SU-DHL-6 (cell line): ENCODE data around the gene ATF6.

ENCODE experiments used
- H2AFZ ChIP-seq: fragments of 200-600 bp; sonication (generic); 2 replicates; pipeline ENCODE4 v1.6.1; 2014; ENCODE audit warnings: low read depth, mild to moderate bottlenecking, moderate library complexity, mixed read lengths, antibody characterized with exemption, low read length; ENCODE audit not compliant: severe bottlenecking
- H3F3A ChIP-seq: fragments of 200-600 bp; shearing (Covaris generic); 2 replicates; pipeline ENCODE4 v1.6.0; 2016; ENCODE audit warnings: antibody characterized with exemption, mild to moderate bottlenecking; ENCODE audit not compliant: insufficient read depth
- H3K27ac ChIP-seq: fragments of 200-600 bp; sonication (generic); 2 replicates; pipeline ENCODE4 v1.5.1; 2016; ENCODE audit warnings: low read depth, mild to moderate bottlenecking, low read length, moderate library complexity, mixed read lengths
- H3K27me3 ChIP-seq: fragments of 200-600 bp; sonication (generic), shearing (Covaris generic); 2 replicates; pipeline ENCODE4 v1.6.0; 2014; ENCODE audit warnings: mild to moderate bottlenecking, low read length
- H3K36me3 ChIP-seq: fragments of 200-600 bp; sonication (generic); 2 replicates; pipeline ENCODE4 v1.6.1; 2014; ENCODE audit warnings: mild to moderate bottlenecking, low read length, mixed read lengths
- H3K4me2 ChIP-seq: fragments of 300-600, 200-600 bp; shearing (Covaris generic), sonication (generic); 2 replicates; pipeline ENCODE4 v1.6.0; 2014; ENCODE audit warnings: low read length, low read depth, mild to moderate bottlenecking; ENCODE audit not compliant: poor library complexity, severe bottlenecking
- H3K4me3 ChIP-seq: fragments of 200-600 bp; sonication (generic); 2 replicates; pipeline ENCODE4 v1.5.1; 2014; ENCODE audit warnings: antibody characterized with exemption, low read length, mild to moderate bottlenecking, mixed read lengths; ENCODE audit not compliant: insufficient read depth, poor library complexity, severe bottlenecking
- H3K79me2 ChIP-seq: fragments of 200-600 bp; sonication (generic); 2 replicates; pipeline ENCODE4 v1.6.1; 2014; ENCODE audit warnings: mild to moderate bottlenecking, low read length, moderate library complexity; ENCODE audit not compliant: insufficient read depth
- H3K9ac ChIP-seq: fragments of 200-600 bp; sonication (generic); 2 replicates; pipeline ENCODE4 v1.7.0; 2014; ENCODE audit warnings: mild to moderate bottlenecking, low read length
- H3K9me2 ChIP-seq: fragments of 200-600 bp; sonication (generic); replicated peaks from 2 replicates; pipeline ENCODE4 v1.6.1; 2014; ENCODE audit warnings: low read length; ENCODE audit not compliant: insufficient read depth
- H3K9me3 ChIP-seq: fragments of 200-600 bp; sonication (generic); 2 replicates; pipeline ENCODE4 v1.6.1; 2014; ENCODE audit warnings: low read length, mixed read lengths; ENCODE audit not compliant: insufficient read depth
- H4K20me1 ChIP-seq: fragments of 200-600 bp; sonication (generic); 2 replicates; pipeline ENCODE4 v1.6.1; 2014; ENCODE audit warnings: low read depth, mild to moderate bottlenecking, antibody characterized with exemption, low read length, moderate library complexity, mixed read lengths
- CTCF ChIP-seq: fragments of 200-600 bp; sonication (generic); IDR thresholded peaks from one replicate; pipeline ENCODE4 v1.5.1; 2017; ENCODE audit warnings: antibody characterized with exemption, mild to moderate bottlenecking, low read length, moderate library complexity; ENCODE audit not compliant: insufficient read depth, poor library complexity, severe bottlenecking
- EZH2phosphoT487 ChIP-seq: fragments of 200-600 bp; sonication (generic), shearing (Covaris generic); conservative IDR thresholded peaks from 2 replicates; pipeline ENCODE4 v1.6.1; 2018; ENCODE audit warnings: mild to moderate bottlenecking, antibody characterized with exemption, low read length, moderate library complexity, mixed read lengths

ATF6 gene

GRCh38 chr1:162003061-162003829 is 237.1 kb downstream of the ATF6 start:
- no peak overlapping the region for H3K4me3 ChIP-seq
- no peak overlapping the region for H3K27ac ChIP-seq
- no peak overlapping the region for H3K9ac ChIP-seq
- no peaks in the 10 kb centered on the region for H3K9me2 ChIP-seq
- no peaks in the 10 kb centered on the region for H3K27me3 ChIP-seq
- H3F3A ChIP-seq = no peaks in the 10 kb centered on the region
- H2AFZ ChIP-seq = no peak overlapping the region
- TF ChIP-seq CTCF = no peak
- no peak for TF ChIP-seq EZH2phosphoT487
- H3K9me3 ChIP-seq = no peaks in the 10 kb centered on the region
- H3K36me3 ChIP-seq = no peaks in the 10 kb centered on the region
- no peak overlapping the region for H3K4me2 ChIP-seq
- H3K79me2 ChIP-seq = no peaks in the 10 kb centered on the region
- H4K20me1 ChIP-seq = no peaks in the 10 kb centered on the region

GRCh38 chr1:162003830-162004215 is 237.7 kb downstream of the ATF6 start:
- no peak for TF ChIP-seq EZH2phosphoT487
- TF ChIP-seq CTCF = no peak
- H3K9me3 ChIP-seq = no peaks in the 10 kb centered on the region
- H3K4me3 ChIP-seq = no peak overlapping the region
- H3K79me2 ChIP-seq = no peaks in the 10 kb centered on the region
- no peak overlapping the region for H3K4me2 ChIP-seq
- no peak overlapping the region for H3K27ac ChIP-seq
- H3K27me3 ChIP-seq = no peaks in the 10 kb centered on the region
- H4K20me1 ChIP-seq = no peaks in the 10 kb centered on the region
- no peaks in the 10 kb centered on the region for H3K9me2 ChIP-seq
- H3K9ac ChIP-seq = no peak overlapping the region
- H3K36me3 ChIP-seq = no peaks in the 10 kb centered on the region
- no peak overlapping the region for H2AFZ ChIP-seq
- no peaks in the 10 kb centered on the region for H3F3A ChIP-seq

- Histone ChIP-seq H3K36me3 (no peaks in the 10 kb centered on the region), H3K79me2 (no peaks in the 10 kb centered on the region), H3K4me2 (no peak overlapping the region), H3K27me3 (no peaks in the 10 kb centered on the region), H3K4me3 (no peak overlapping the region), H2AFZ (no peak overlapping the region), H3F3A (no peaks in the 10 kb centered on the region), H3K9me3 (no peaks in the 10 kb centered on the region), H3K9me2 (no peaks in the 10 kb centered on the region), H4K20me1 (no peaks in the 10 kb centered on the region), H3K9ac (no peak overlapping the region), H3K27ac (no peak overlapping the region)
- TF ChIP-seq CTCF = no peak
These were observed 238.4 kb downstream of the ATF6 start for GRCh38 chr1:162004441-162004950.
